A549 treated with GW870086 at 1 μM for 4 hours (cell line): Measurements from ENCODE around the gene TOGARAM2. TPM values are rescaled to one million over a fixed set of nuclear protein-coding genes. Genes with fewer than 3 reads are reported as not detected.

Experiments used
- total RNA-seq: library from RNA; stranded (reverse); fragments of 200-300 nt; extraction: Qiagen RNA extraction; gene quantifications from 5 replicates; pipeline ENCODE4 v1.2.3, GENCODE V29; 2022; ENCODE audit warnings: low read depth

Gene TOGARAM2
- total RNA-seq = 0.09 to 0.28 TPM (median 0.19 TPM) in 5 replicates

DNA sequence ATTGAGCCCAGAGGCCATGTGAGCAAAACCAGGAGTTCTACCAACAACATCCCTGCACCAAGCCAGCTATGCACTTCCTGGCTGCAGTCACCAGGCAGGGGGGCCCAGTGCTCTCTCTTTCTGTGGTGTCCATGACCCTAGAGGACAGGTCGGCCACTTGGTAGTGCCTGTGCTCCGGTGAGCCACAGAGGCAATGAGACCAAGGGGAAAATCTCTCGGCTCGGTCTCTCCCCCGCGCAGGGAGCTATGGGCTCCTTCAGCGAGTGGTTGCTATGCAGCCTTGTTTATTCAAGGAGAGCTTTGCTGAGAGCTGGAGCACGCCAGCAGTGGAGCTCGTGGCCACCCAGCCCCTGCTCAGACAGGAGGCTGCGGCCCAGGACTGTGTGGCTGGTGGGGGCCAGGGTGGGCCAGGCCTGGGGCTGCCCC, at the start of gene TOGARAM2:
Gene TOGARAM2, plus strand, starts transcription at position 283 of the 426 bp plus-strand sequence. CDS start 13,537 bp downstream, outside the sequence.

DNA sequence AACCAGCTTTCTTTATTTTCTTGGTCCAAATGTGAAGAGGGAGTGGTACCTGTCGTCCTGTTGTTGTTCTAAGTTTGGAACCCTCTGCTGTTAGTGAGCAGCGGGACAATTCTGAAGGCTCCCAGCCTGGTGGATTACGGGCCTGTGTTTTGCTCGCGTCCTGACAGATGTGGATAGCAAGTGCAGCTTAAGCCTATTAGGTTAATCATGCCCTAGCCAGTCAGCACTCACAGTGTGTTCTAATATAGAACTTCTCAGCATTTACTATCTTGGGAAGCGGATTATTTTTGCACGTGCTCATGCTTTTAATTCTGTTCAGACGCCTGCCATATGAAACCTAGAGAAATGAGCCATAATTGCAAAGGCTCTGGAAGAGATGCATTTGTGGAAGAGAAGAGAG, 93.3 kb downstream of the TOGARAM2 start, which contains the start of gene PCARE:
Gene PCARE, minus strand, starts transcription at position 113 of the 400 bp plus-strand sequence. CDS start 262 bp downstream, outside the sequence.

Other genes with a start within 250 kb of the TOGARAM2 start
- gene PPP1CB, start 229.5 kb upstream of the TOGARAM2 start, total RNA-seq = 93.0 to 140 TPM (median 132 TPM) in 5 replicates
- 0.08 to 0.47 TPM (median 0.24 TPM) in 5 replicates for gene SPDYA, start 170.5 kb upstream of the TOGARAM2 start, total RNA-seq
- 14.3 to 19.3 TPM (median 16.4 TPM) in 5 replicates for gene TRMT61B, start 111.0 kb upstream of the TOGARAM2 start, total RNA-seq
- 83.6 to 91.3 TPM (median 86.3 TPM) in 5 replicates for gene WDR43, start 86.6 kb upstream of the TOGARAM2 start, total RNA-seq
- gene PCARE, start 93.2 kb downstream of the TOGARAM2 start, total RNA-seq = not detected in 5 replicates
- 20.0 to 23.5 TPM (median 21.4 TPM) in 5 replicates for gene CLIP4, start 134.1 kb downstream of the TOGARAM2 start, total RNA-seq